HepG2 (cell line): Measurements from ENCODE around the gene MTHFD1L. TPM values are rescaled to one million over a fixed set of nuclear protein-coding genes. Genes with fewer than 3 reads are reported as not detected.

Experiments
- ADNP ChIP-seq: sonication (generic); formaldehyde crosslinking; IDR thresholded peaks from 2 replicates; pipeline ENCODE4 v1.4.0; 2020; ENCODE audit warnings: missing genetic modification reagents
- ATF3 ChIP-seq: sonication (generic); formaldehyde crosslinking; IDR thresholded peaks from 2 replicates; pipeline ENCODE4 v1.4.0; 2020; ENCODE audit warnings: missing genetic modification reagents
- BCLAF1 ChIP-seq: fragments of 450-650 bp; IDR thresholded peaks from 2 replicates; pipeline ENCODE4 v1.6.1; 2017; ENCODE audit warnings: mild to moderate bottlenecking
- CENPBD1 ChIP-seq: sonication (generic); formaldehyde crosslinking; IDR thresholded peaks from 2 replicates; pipeline ENCODE4 v1.8.0; 2022; ENCODE audit warnings: missing genetic modification reagents, low read depth, mild to moderate bottlenecking, borderline replicate concordance
- ELF1 ChIP-seq: sonication (generic); formaldehyde crosslinking; IDR thresholded peaks from 2 replicates; pipeline ENCODE4 v1.4.0; 2020; ENCODE audit warnings: missing genetic modification reagents
- FOXK2 ChIP-seq: fragments of 450-650 bp; IDR thresholded peaks from 2 replicates; pipeline ENCODE4 v1.6.1; 2016
- GPN1 ChIP-seq: sonication (generic); formaldehyde crosslinking; IDR thresholded peaks from 2 replicates; pipeline ENCODE4 v1.5.1; 2020; ENCODE audit warnings: missing genetic modification reagents, borderline replicate concordance
- KDM1A ChIP-seq: IDR thresholded peaks from 2 replicates; pipeline ENCODE4 v1.6.1; 2016; ENCODE audit warnings: missing compliant biosample characterization
- MED1 ChIP-seq: sonication (generic); formaldehyde crosslinking; IDR thresholded peaks from 2 replicates; pipeline ENCODE4 v1.4.0; 2020; ENCODE audit warnings: missing genetic modification reagents
- MEF2D ChIP-seq: sonication (generic); formaldehyde crosslinking; IDR thresholded peaks from 2 replicates; pipeline ENCODE4 v1.5.1; 2020; ENCODE audit warnings: mild to moderate bottlenecking, missing genetic modification reagents
- NFE2L1 ChIP-seq: sonication (generic); formaldehyde crosslinking; IDR thresholded peaks from 2 replicates; pipeline ENCODE4 v1.4.0; 2020; ENCODE audit warnings: missing genetic modification reagents, mild to moderate bottlenecking, borderline replicate concordance
- PLSCR1 ChIP-seq: sonication (generic); formaldehyde crosslinking; IDR thresholded peaks from 2 replicates; pipeline ENCODE4 v1.5.0; 2020; ENCODE audit warnings: missing genetic modification reagents, mild to moderate bottlenecking, borderline replicate concordance
- RBFOX2 ChIP-seq: fragments of 200-400 bp; formaldehyde crosslinking; IDR thresholded peaks from 2 replicates; pipeline ENCODE4 v1.6.1; 2017; ENCODE audit warnings: low read depth, mild to moderate bottlenecking, low read length
- SIN3B ChIP-seq: fragments of 150-350 bp; IDR thresholded peaks from 2 replicates; pipeline ENCODE4 v1.6.1; 2014; ENCODE audit warnings: low read length
- TCF7L2 ChIP-seq: IDR thresholded peaks from 2 replicates; pipeline ENCODE4 v1.6.1; 2011; ENCODE audit warnings: mild to moderate bottlenecking, low read depth, low read length, moderate library complexity
- THAP9 ChIP-seq: sonication (generic); formaldehyde crosslinking; IDR thresholded peaks from 2 replicates; pipeline ENCODE4; 2020; ENCODE audit warnings: missing genetic modification reagents, mild to moderate bottlenecking, borderline replicate concordance
- ZC3H13 ChIP-seq: sonication (generic); formaldehyde crosslinking; IDR thresholded peaks from 2 replicates; pipeline ENCODE4 v1.8.1; 2023; ENCODE audit warnings: mild to moderate bottlenecking, missing genetic modification reagents, moderate library complexity
- ZNF275 ChIP-seq: sonication (generic); formaldehyde crosslinking; IDR thresholded peaks from 2 replicates; pipeline ENCODE4 v1.8.0; 2022; ENCODE audit warnings: missing genetic modification reagents, mild to moderate bottlenecking, inconsistent platforms, borderline replicate concordance
- ZNF44 ChIP-seq: sonication (generic); formaldehyde crosslinking; IDR thresholded peaks from 2 replicates; pipeline ENCODE4 v1.5.1; 2020; ENCODE audit warnings: mild to moderate bottlenecking, missing genetic modification reagents
- ZNF7 ChIP-seq: IDR thresholded peaks from 2 replicates; pipeline ENCODE4 v1.6.1; 2016; ENCODE audit warnings: missing biosample characterization, missing genetic modification reagents
- ZNF746 ChIP-seq: sonication (generic); formaldehyde crosslinking; IDR thresholded peaks from 2 replicates; pipeline ENCODE4 v1.8.0; 2022; ENCODE audit warnings: mild to moderate bottlenecking, missing genetic modification reagents
- ZNF879 ChIP-seq: sonication (generic); formaldehyde crosslinking; IDR thresholded peaks from 2 replicates; pipeline ENCODE4 v1.8.1; 2023; ENCODE audit warnings: missing genetic modification reagents
- ZSCAN29 ChIP-seq: sonication (generic); formaldehyde crosslinking; conservative IDR thresholded peaks from 2 replicates; pipeline ENCODE4 v1.4.0; 2020; ENCODE audit warnings: mild to moderate bottlenecking, missing genetic modification reagents
- polyA plus RNA-seq, 8 experiments: library from polyadenylated mRNA; depleted of rRNA in 3 of 8; stranded (reverse) in 7 of 8; unstranded in 1 of 8; fragments of >200 nt; fragmentation: Illumina TruSeq in 4 of 8; extraction: Trizol in 4 of 8; gene quantifications; 2 replicates each; pipeline versions ENCODE4 v1.2.1 to v1.2.3, GENCODE V29; 2011 to 2016; ENCODE audit warnings: low read depth in 4 of 8, missing spikeins in 1 of 8, mixed read lengths in 1 of 8; ENCODE audit not compliant: insufficient read depth in 1 of 8
- total RNA-seq, 5 experiments: library from RNA; depleted of rRNA; stranded (reverse); fragments of >200 nt; fragmentation: Illumina TruSeq; extraction: Trizol; gene quantifications; 2 replicates each; pipeline ENCODE4 v1.2.3, GENCODE V29; 2016; ENCODE audit warnings: low read depth in 1 of 5

MTHFD1L gene
- total and polyA plus RNA-seq, 2 of the 13 experiments (the other 11 are each of a cell fraction or from before 2014, with no cell fraction given) = 24.0 to 39.6 TPM

- TF ChIP-seq THAP9 (CRISPR knock-in tag) (0 out of 2 replicates have a peak, but pooled peaks have one; percentile 28), BCLAF1 (no peak), KDM1A (no peak), ELF1 (no peak), PLSCR1 (CRISPR knock-in tag) (no peak), FOXK2 (no peak), ZNF879 (CRISPR knock-in tag) (no peak), GPN1 (CRISPR knock-in tag) (no peak), ZNF44 (CRISPR knock-in tag) (no peak), MEF2D (CRISPR knock-in tag) (no peak), ZNF7 (CRISPR knock-in tag) (no peak), ATF3 (CRISPR knock-in tag) (no peak), MED1 (CRISPR knock-in tag) (0 out of 2 replicates have a peak, but pooled peaks have one; percentile 29), ZSCAN29 (CRISPR knock-in tag) (no peak), TCF7L2 (no peak), NFE2L1 (CRISPR knock-in tag) (no peak), ADNP (no peak), SIN3B (no peak), RBFOX2 (no peak), ZC3H13 (no peak), CENPBD1 (no peak), ZNF746 (CRISPR knock-in tag) (no peak), ZNF275 (no peak)
Observed at GRCh38 chr6:151069641-151070040, 204.1 kb downstream of the MTHFD1L start (continued).
